Neural cell (in vitro differentiated cells): ENCODE data around the gene UBE2V1. TPM values are rescaled to one million over a fixed set of nuclear protein-coding genes. Genes with fewer than 3 reads are reported as not detected.

Experiments
- H2AFZ ChIP-seq: fragments of 200-600, 300-800 bp; sonication (generic), shearing (Covaris generic); 2 replicates; pipeline ENCODE4 v1.6.0; 2014; ENCODE audit warnings: low read depth, mild to moderate bottlenecking, antibody characterized with exemption, low read length, moderate library complexity
- H3F3A ChIP-seq: fragments of 200-600 bp; shearing (Covaris generic); 2 replicates; pipeline ENCODE4 v1.6.1; 2016; ENCODE audit warnings: mild to moderate bottlenecking, moderate library complexity, mixed read lengths, antibody characterized with exemption, low read length; ENCODE audit not compliant: insufficient read depth, poor library complexity, severe bottlenecking
- H3K27ac ChIP-seq: fragments of 200-600, 300-800 bp; sonication (generic), shearing (Covaris generic); 2 replicates; pipeline ENCODE4 v1.5.1; 2014; ENCODE audit warnings: mild to moderate bottlenecking, low read length, moderate library complexity
- H3K27me3 ChIP-seq: fragments of 300-800, 200-600 bp; sonication (generic), shearing (Covaris generic); 2 replicates; pipeline ENCODE4 v1.6.0; 2014; ENCODE audit warnings: mild to moderate bottlenecking, low read depth, low read length, moderate library complexity; ENCODE audit not compliant: insufficient read depth
- H3K36me3 ChIP-seq: fragments of 300-800, 200-600 bp; sonication (generic), shearing (Covaris generic); 2 replicates; pipeline ENCODE4 v1.5.1; 2014; ENCODE audit warnings: mild to moderate bottlenecking, antibody characterized with exemption, low read length, moderate library complexity; ENCODE audit not compliant: insufficient read depth
- H3K4me2 ChIP-seq: fragments of 300-800, 200-600 bp; sonication (generic), shearing (Covaris generic); 2 replicates; pipeline ENCODE4 v1.6.0; 2014; ENCODE audit warnings: mild to moderate bottlenecking, low read length
- H3K4me3 ChIP-seq: fragments of 300-800, 200-600 bp; sonication (generic), shearing (Covaris generic); 2 replicates; pipeline ENCODE4 v1.5.1; 2014; ENCODE audit warnings: mild to moderate bottlenecking, low read length, moderate library complexity
- H3K79me2 ChIP-seq: fragments of 200-600 bp; shearing (Covaris generic); replicated peaks from 2 replicates; pipeline ENCODE4 v1.6.0; 2014; ENCODE audit warnings: mild to moderate bottlenecking, low read length, moderate library complexity; ENCODE audit not compliant: insufficient read depth
- H3K9ac ChIP-seq: fragments of 300-800, 200-600 bp; sonication (generic), shearing (Covaris generic); 2 replicates; pipeline ENCODE4 v1.6.1; 2016; ENCODE audit warnings: mild to moderate bottlenecking, low read length, mixed read lengths
- H3K9me2 ChIP-seq: fragments of 200-600 bp; shearing (Covaris generic); 2 replicates; pipeline ENCODE4 v1.6.1; 2016; ENCODE audit warnings: mild to moderate bottlenecking, low read length, mixed read lengths; ENCODE audit not compliant: insufficient read depth
- H3K9me3 ChIP-seq: fragments of 200-600, 300-800 bp; sonication (generic), shearing (Covaris generic); 2 replicates; pipeline ENCODE4 v1.6.1; 2016; ENCODE audit warnings: mild to moderate bottlenecking, mixed run types, low read length, moderate library complexity, mixed read lengths
- H4K20me1 ChIP-seq: fragments of 200-600 bp; shearing (Covaris generic); 2 replicates; pipeline ENCODE4 v1.6.1; 2016; ENCODE audit warnings: mild to moderate bottlenecking, mixed run types; ENCODE audit not compliant: insufficient read depth
- CTCF ChIP-seq: fragments of 450-650 bp; IDR thresholded peaks from 2 replicates; pipeline ENCODE4 v1.5.1; 2014; ENCODE audit warnings: antibody characterized with exemption, mild to moderate bottlenecking, moderate library complexity; ENCODE audit not compliant: poor library complexity, severe bottlenecking
- EP300 ChIP-seq: fragments of 450-650 bp; conservative IDR thresholded peaks from 2 replicates; pipeline ENCODE4 v1.6.1; 2014; ENCODE audit warnings: antibody characterized with exemption, mild to moderate bottlenecking, moderate library complexity; ENCODE audit not compliant: poor library complexity, severe bottlenecking
- EZH2 ChIP-seq: fragments of 200-600, 300-800 bp; shearing (Covaris generic), sonication (generic); IDR thresholded peaks from 2 replicates; pipeline ENCODE4 v1.6.1; 2014; ENCODE audit warnings: antibody characterized with exemption, low read length, borderline replicate concordance, mild to moderate bottlenecking; ENCODE audit not compliant: insufficient read depth, poor library complexity, severe bottlenecking
- MXI1 ChIP-seq: fragments of 450-650 bp; conservative IDR thresholded peaks from 2 replicates; pipeline ENCODE4 v1.6.1; 2014; ENCODE audit warnings: antibody characterized with exemption, mild to moderate bottlenecking; ENCODE audit not compliant: poor library complexity, severe bottlenecking
- POLR2AphosphoS5 ChIP-seq: IDR thresholded peaks from 2 replicates; pipeline ENCODE4 v1.6.1; 2012
- RAD21 ChIP-seq: fragments of 450-650 bp; conservative IDR thresholded peaks from 2 replicates; pipeline ENCODE4 v1.6.1; 2014; ENCODE audit warnings: antibody characterized with exemption, mild to moderate bottlenecking, moderate library complexity
- REST ChIP-seq: IDR thresholded peaks from 2 replicates; pipeline ENCODE4 v1.6.1; 2012; ENCODE audit warnings: borderline replicate concordance
- SMC3 ChIP-seq: fragments of 450-650 bp; conservative IDR thresholded peaks from 2 replicates; pipeline ENCODE4 v1.6.1; 2014; ENCODE audit warnings: antibody characterized with exemption, mild to moderate bottlenecking, moderate library complexity; ENCODE audit not compliant: poor library complexity
- TAF1 ChIP-seq: IDR thresholded peaks from 2 replicates; pipeline ENCODE4 v1.6.1; 2012; ENCODE audit warnings: low read depth
- polyA plus RNA-seq: library from polyadenylated mRNA; depleted of rRNA; stranded (reverse); fragments of >200 nt; gene quantifications from 2 replicates; pipeline ENCODE4 v1.2.3, GENCODE V29; 2014

UBE2V1 gene
- polyA plus RNA-seq, 1 donor from 2014 or later = 34.4 TPM

GRCh38 chr20:50149481-50150254 lies 36.7 kb upstream of the UBE2V1 start:
- H3K27ac ChIP-seq = no peak overlapping the region
- H2AFZ ChIP-seq = no peak overlapping the region
- no peaks in the 10 kb centered on the region for H3K36me3 ChIP-seq
- no peaks in the 10 kb centered on the region for H3K9me2 ChIP-seq
- H3K27me3 ChIP-seq = no peaks in the 10 kb centered on the region
- H3K9me3 ChIP-seq = no peaks in the 10 kb centered on the region
- H3K79me2 ChIP-seq = peaks cover 19% of the 10 kb centered on the region
- H3K9ac ChIP-seq = no peak overlapping the region
- no peaks in the 10 kb centered on the region for H4K20me1 ChIP-seq
- no peaks in the 10 kb centered on the region for H3F3A ChIP-seq
- no peak overlapping the region for H3K4me3 ChIP-seq
- H3K4me2 ChIP-seq = no peak overlapping the region
- TF ChIP-seq EP300 = no peak
- no peak for TF ChIP-seq POLR2AphosphoS5
- no peak for TF ChIP-seq RAD21
- TF ChIP-seq CTCF = no peak
- TF ChIP-seq REST = no peak
- TF ChIP-seq EZH2 = no peak
- no peak for TF ChIP-seq TAF1
- no peak for TF ChIP-seq SMC3
- TF ChIP-seq MXI1 = no peak

GRCh38 chr20:50146732-50147662 lies 34.0 kb upstream of the UBE2V1 start:
- Histone ChIP-seq H3F3A (no peaks in the 10 kb centered on the region), H3K27me3 (no peaks in the 10 kb centered on the region), H3K4me3 (no peak overlapping the region), H3K4me2 (no peak overlapping the region), H3K9me3 (no peaks in the 10 kb centered on the region), H3K9ac (no peak overlapping the region), H2AFZ (no peak overlapping the region), H4K20me1 (no peaks in the 10 kb centered on the region), H3K79me2 (peaks cover 5% of the 10 kb centered on the region), H3K9me2 (no peaks in the 10 kb centered on the region), H3K27ac (no peak overlapping the region), H3K36me3 (no peaks in the 10 kb centered on the region)
- TF ChIP-seq SMC3 (no peak), POLR2AphosphoS5 (no peak)
